Endothelial cell (in vitro differentiated cells): Measurements from ENCODE around the gene SLFN14. TPM values are rescaled to one million over a fixed set of nuclear protein-coding genes. Genes with fewer than 3 reads are reported as not detected.
A peak's percentile ranks its signal among the peaks of the same experiment; 100 is the strongest.
"Not testable (repeated sequence)": the region's sequence is repeated elsewhere in the genome, so short reads cannot be mapped to it uniquely, and the experiment has no call there.

ENCODE experiments used
- DNase-seq: peaks from one replicate; pipeline ENCODE4 v3.0.0; 2021; ENCODE audit warnings: low spot score
- H3K27ac Mint-ChIP-seq: one replicate; pipeline ENCODE4 v1.8.0; 2021; ENCODE audit warnings: mixed read lengths, inconsistent platforms; ENCODE audit not compliant: unreplicated experiment
- H3K27me3 Mint-ChIP-seq: one replicate; pipeline ENCODE4 v1.8.0; 2021; ENCODE audit warnings: mild to moderate bottlenecking, moderate library complexity, mixed read lengths, inconsistent platforms; ENCODE audit not compliant: unreplicated experiment
- H3K36me3 Mint-ChIP-seq: one replicate; pipeline ENCODE4 v1.8.0; 2021; ENCODE audit warnings: mild to moderate bottlenecking, low read depth, mixed read lengths, inconsistent platforms; ENCODE audit not compliant: unreplicated experiment
- H3K4me1 Mint-ChIP-seq: one replicate; pipeline ENCODE4 v1.8.0; 2021; ENCODE audit warnings: mild to moderate bottlenecking, mixed read lengths, inconsistent platforms; ENCODE audit not compliant: unreplicated experiment
- H3K4me3 Mint-ChIP-seq: one replicate; pipeline ENCODE4 v1.8.0; 2021; ENCODE audit warnings: mild to moderate bottlenecking, mixed read lengths, inconsistent platforms; ENCODE audit not compliant: unreplicated experiment
- H3K9me3 Mint-ChIP-seq: one replicate; pipeline ENCODE4 v1.8.0; 2021; ENCODE audit warnings: mixed read lengths, inconsistent platforms; ENCODE audit not compliant: unreplicated experiment
- total RNA-seq: library from RNA; stranded (reverse); fragmentation: NEBNext Ultra II Directional; extraction: Animal tissue kit (Norgen Biotek cat#: 25700); gene quantifications from one replicate; pipeline ENCODE4 v1.2.1, GENCODE V29; 2021; ENCODE audit not compliant: unreplicated experiment
- TF ChIP-seq, protein P1 (sequence below): fragments of 200-600 bp; sonication (generic); IDR thresholded peaks from one replicate; pipeline ENCODE4 v1.5.0; 2021; ENCODE audit warnings: antibody characterized with exemption; ENCODE audit not compliant: unreplicated experiment

SLFN14 gene
- total RNA-seq, 1 donor from 2014 or later = 0.95 TPM

- H3K27me3 Mint-ChIP-seq = no peaks in the 10 kb centered on the region
- no peak for DNase-seq
- H3K4me3 Mint-ChIP-seq = peak overlapping the region; percentile 80
- H3K4me1 Mint-ChIP-seq = peaks cover 20% of the 10 kb centered on the region
- no peaks in the 10 kb centered on the region for H3K9me3 Mint-ChIP-seq
- peaks cover 4% of the 10 kb centered on the region for H3K36me3 Mint-ChIP-seq
- TF ChIP-seq, protein P1, sequence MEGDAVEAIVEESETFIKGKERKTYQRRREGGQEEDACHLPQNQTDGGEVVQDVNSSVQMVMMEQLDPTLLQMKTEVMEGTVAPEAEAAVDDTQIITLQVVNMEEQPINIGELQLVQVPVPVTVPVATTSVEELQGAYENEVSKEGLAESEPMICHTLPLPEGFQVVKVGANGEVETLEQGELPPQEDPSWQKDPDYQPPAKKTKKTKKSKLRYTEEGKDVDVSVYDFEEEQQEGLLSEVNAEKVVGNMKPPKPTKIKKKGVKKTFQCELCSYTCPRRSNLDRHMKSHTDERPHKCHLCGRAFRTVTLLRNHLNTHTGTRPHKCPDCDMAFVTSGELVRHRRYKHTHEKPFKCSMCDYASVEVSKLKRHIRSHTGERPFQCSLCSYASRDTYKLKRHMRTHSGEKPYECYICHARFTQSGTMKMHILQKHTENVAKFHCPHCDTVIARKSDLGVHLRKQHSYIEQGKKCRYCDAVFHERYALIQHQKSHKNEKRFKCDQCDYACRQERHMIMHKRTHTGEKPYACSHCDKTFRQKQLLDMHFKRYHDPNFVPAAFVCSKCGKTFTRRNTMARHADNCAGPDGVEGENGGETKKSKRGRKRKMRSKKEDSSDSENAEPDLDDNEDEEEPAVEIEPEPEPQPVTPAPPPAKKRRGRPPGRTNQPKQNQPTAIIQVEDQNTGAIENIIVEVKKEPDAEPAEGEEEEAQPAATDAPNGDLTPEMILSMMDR = no peak
- peak overlapping the region; percentile 67 for H3K27ac Mint-ChIP-seq
These were observed 6.3 kb upstream of the SLFN14 start for GRCh38 chr17:35566968-35567367.

DNA sequence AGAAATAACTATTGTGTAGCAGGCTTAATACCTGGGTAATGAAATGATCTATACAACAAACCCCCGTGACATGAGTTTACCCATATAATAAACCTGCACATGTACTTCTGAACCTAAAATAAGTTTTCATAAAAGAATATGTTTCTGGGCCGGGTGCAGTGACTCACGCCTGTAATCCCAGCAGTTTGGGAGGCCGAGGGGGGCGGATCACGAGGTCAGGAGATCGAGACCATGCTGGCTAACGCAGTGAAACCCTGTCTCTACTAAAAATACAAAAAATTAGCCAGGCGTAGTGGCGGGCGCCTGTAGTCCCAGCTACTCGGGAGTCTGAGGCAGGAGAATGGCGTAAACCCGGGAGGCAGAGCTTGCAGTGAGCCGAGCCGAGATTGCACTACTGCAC is 2.6 kb upstream of the SLFN14 start:
- not testable (repeated sequence) for H3K27ac Mint-ChIP-seq, H3K27me3 Mint-ChIP-seq, H3K9me3 Mint-ChIP-seq, H3K36me3 Mint-ChIP-seq, H3K4me3 Mint-ChIP-seq, DNase-seq
- H3K4me1 Mint-ChIP-seq = peaks cover 17% of the 10 kb centered on the region

DNA sequence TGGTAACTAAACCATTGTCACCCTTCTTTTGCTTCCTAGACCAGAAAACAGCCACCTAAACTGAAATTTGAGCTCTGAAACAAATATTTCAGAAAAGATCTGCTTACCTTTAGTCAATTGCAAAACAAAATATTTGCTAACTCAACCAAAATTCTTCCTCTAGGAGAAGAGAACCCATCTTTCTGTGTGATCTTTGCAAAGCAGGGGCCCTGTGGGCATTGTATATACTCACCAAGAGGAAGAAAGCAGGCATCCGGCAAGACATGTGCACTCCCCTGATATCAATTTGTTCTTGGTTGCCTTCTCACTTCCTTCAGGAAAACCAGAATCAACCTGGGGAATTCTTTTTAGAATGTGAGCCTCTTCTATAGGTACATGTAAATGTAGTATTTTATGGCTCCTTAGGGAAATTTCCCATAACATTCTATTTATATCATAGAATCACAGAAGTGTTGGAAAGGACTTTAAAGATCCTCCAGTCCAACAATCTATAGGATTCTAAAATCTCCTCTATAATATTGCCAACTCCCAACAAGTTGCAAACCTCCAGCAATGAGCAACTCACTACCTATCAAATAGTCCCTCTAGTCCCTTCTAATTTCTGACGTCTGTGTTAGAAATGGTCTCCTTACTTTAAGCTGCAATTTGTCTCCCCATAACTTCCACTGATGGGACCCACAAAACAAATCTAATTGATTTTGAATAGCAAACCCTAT is 966 bp downstream of the SLFN14 start:
- peak overlapping the region; percentile 45 for H3K27ac Mint-ChIP-seq
- peaks cover 17% of the 10 kb centered on the region for H3K4me1 Mint-ChIP-seq
- TF ChIP-seq, protein P1 = no peak
- DNase-seq = no peak
- H3K9me3 Mint-ChIP-seq = no peaks in the 10 kb centered on the region
- no peak overlapping the region for H3K4me3 Mint-ChIP-seq
- H3K36me3 Mint-ChIP-seq = no peaks in the 10 kb centered on the region
- H3K27me3 Mint-ChIP-seq = no peaks in the 10 kb centered on the region

GRCh38 chr17:35557353-35557752 is 3.3 kb downstream of the SLFN14 start:
- Mint-ChIP-seq H3K9me3 (no peaks in the 10 kb centered on the region), H3K4me1 (peaks cover 17% of the 10 kb centered on the region), H3K36me3 (no peaks in the 10 kb centered on the region), H3K4me3 (no peak overlapping the region), H3K27ac (no peak overlapping the region), H3K27me3 (peaks cover 2% of the 10 kb centered on the region)
- TF ChIP-seq, protein P1 = no peak
- DNase-seq = no peak

- no peak for DNase-seq
- Mint-ChIP-seq H3K36me3 (no peaks in the 10 kb centered on the region), H3K27me3 (peaks cover 2% of the 10 kb centered on the region), H3K4me3 (no peak overlapping the region), H3K4me1 (peaks cover 15% of the 10 kb centered on the region), H3K27ac (no peak overlapping the region), H3K9me3 (no peaks in the 10 kb centered on the region)
- TF ChIP-seq, protein P1 = no peak
These were observed 4.9 kb downstream of the SLFN14 start for GRCh38 chr17:35555691-35556090.
